Measurements from ENCODE around the gene JAZF1.

JAZF1 gene

GRCh38 chr7:28115261-28115660, 65.3 kb downstream of the JAZF1 start:
- no peaks in the 10 kb centered on the region for H3K4me1 ChIP-seq (ENCODE audit: control insufficient read depth, low read length)
- H3K4me3 ChIP-seq (ENCODE audit: low read length), result no peak overlapping the region
- peaks cover 4% of the 10 kb centered on the region; the same call in 1 of the 2 replicates for H4K20me1 ChIP-seq (ENCODE audit: control insufficient read depth, insufficient read depth, low read depth, low read length)
- no peaks in the 10 kb centered on the region for H3K27me3 ChIP-seq (ENCODE audit: control insufficient read depth, low read length)
- H3F3A ChIP-seq (ENCODE audit: control insufficient read depth, insufficient read depth), result no peaks in the 10 kb centered on the region
- no peak overlapping the region for H3K27ac ChIP-seq (ENCODE audit: low read depth, low read length)
- H3K9me2 ChIP-seq (replicated peaks; ENCODE audit: control insufficient read depth, low read length), result no peaks in the 10 kb centered on the region
- no peak overlapping the region for H3K4me2 ChIP-seq (ENCODE audit: low read length)
- no peaks in the 10 kb centered on the region for H3K9me3 ChIP-seq (ENCODE audit: control insufficient read depth, insufficient read depth, low read length)
- peaks cover 63% of the 10 kb centered on the region for H3K79me2 ChIP-seq (ENCODE audit: control insufficient read depth, low read length)
- no peaks in the 10 kb centered on the region for H3K36me3 ChIP-seq (ENCODE audit: control insufficient read depth, low read length)
- no peak for TF ChIP-seq EZH2phosphoT487 (IDR thresholded peaks at IDR 0.05; ENCODE audit: borderline replicate concordance, low read length)
- no peak for TF ChIP-seq CTCF (IDR thresholded peaks at IDR 0.05; ENCODE audit: low read depth, low read length, poor library complexity, severe bottlenecking)

GRCh38 chr7:28114056-28114455, 66.5 kb downstream of the JAZF1 start:
- Histone ChIP-seq H3K79me2 (ENCODE audit: control insufficient read depth, low read length) (peaks cover 54% of the 10 kb centered on the region), H3K36me3 (ENCODE audit: control insufficient read depth, low read length) (no peaks in the 10 kb centered on the region), H3F3A (ENCODE audit: control insufficient read depth, insufficient read depth) (no peaks in the 10 kb centered on the region), H3K27ac (ENCODE audit: low read depth, low read length) (no peak overlapping the region), H3K9me2 (replicated peaks; ENCODE audit: control insufficient read depth, low read length) (no peaks in the 10 kb centered on the region), H3K4me2 (ENCODE audit: low read length) (no peak overlapping the region), H3K9me3 (ENCODE audit: control insufficient read depth, insufficient read depth, low read length) (no peaks in the 10 kb centered on the region), H3K4me3 (ENCODE audit: low read length) (no peak overlapping the region), H4K20me1 (ENCODE audit: control insufficient read depth, insufficient read depth, low read depth, low read length) (peaks cover 4% of the 10 kb centered on the region; the same call in 1 of the 2 replicates), H3K4me1 (ENCODE audit: control insufficient read depth, low read length) (no peaks in the 10 kb centered on the region), H3K27me3 (ENCODE audit: control insufficient read depth, low read length) (no peaks in the 10 kb centered on the region)
- TF ChIP-seq EZH2phosphoT487 (IDR thresholded peaks at IDR 0.05; ENCODE audit: borderline replicate concordance, low read length) (no peak), CTCF (IDR thresholded peaks at IDR 0.05; ENCODE audit: low read depth, low read length, poor library complexity, severe bottlenecking) (no peak)

- H3K4me2 ChIP-seq (ENCODE audit: low read length), result no peak overlapping the region
- H4K20me1 ChIP-seq (ENCODE audit: control insufficient read depth, insufficient read depth, low read depth, low read length), result peaks cover 4% of the 10 kb centered on the region; the same call in 1 of the 2 replicates
- TF ChIP-seq EZH2phosphoT487 (IDR thresholded peaks at IDR 0.05; ENCODE audit: borderline replicate concordance, low read length), result no peak
- no peak for TF ChIP-seq CTCF (IDR thresholded peaks at IDR 0.05; ENCODE audit: low read depth, low read length, poor library complexity, severe bottlenecking)
- H3F3A ChIP-seq (ENCODE audit: control insufficient read depth, insufficient read depth), result no peaks in the 10 kb centered on the region
- H3K36me3 ChIP-seq (ENCODE audit: control insufficient read depth, low read length), result no peaks in the 10 kb centered on the region
- no peak overlapping the region for H3K4me3 ChIP-seq (ENCODE audit: low read length)
- H3K79me2 ChIP-seq (ENCODE audit: control insufficient read depth, low read length), result peaks cover 57% of the 10 kb centered on the region
- no peaks in the 10 kb centered on the region for H3K9me2 ChIP-seq (replicated peaks; ENCODE audit: control insufficient read depth, low read length)
- no peak overlapping the region for H3K27ac ChIP-seq (ENCODE audit: low read depth, low read length)
- no peaks in the 10 kb centered on the region for H3K4me1 ChIP-seq (ENCODE audit: control insufficient read depth, low read length)
- no peaks in the 10 kb centered on the region for H3K27me3 ChIP-seq (ENCODE audit: control insufficient read depth, low read length)
- H3K9me3 ChIP-seq (ENCODE audit: control insufficient read depth, insufficient read depth, low read length), result no peaks in the 10 kb centered on the region
These were observed 67.6 kb downstream of the JAZF1 start for GRCh38 chr7:28112883-28113540.

All from DOHH2 (cell line).